Measurements from ENCODE around the gene PARD6B. TPM values are rescaled to one million over a fixed set of nuclear protein-coding genes. Genes with fewer than 3 reads are reported as not detected.
"Not testable (repeated sequence)": the region's sequence is repeated elsewhere in the genome, so short reads cannot be mapped to it uniquely, and the experiment has no call there.

PARD6B gene
- polyA plus RNA-seq, 1 donor from 2014 or later = 5.9 TPM

DNA sequence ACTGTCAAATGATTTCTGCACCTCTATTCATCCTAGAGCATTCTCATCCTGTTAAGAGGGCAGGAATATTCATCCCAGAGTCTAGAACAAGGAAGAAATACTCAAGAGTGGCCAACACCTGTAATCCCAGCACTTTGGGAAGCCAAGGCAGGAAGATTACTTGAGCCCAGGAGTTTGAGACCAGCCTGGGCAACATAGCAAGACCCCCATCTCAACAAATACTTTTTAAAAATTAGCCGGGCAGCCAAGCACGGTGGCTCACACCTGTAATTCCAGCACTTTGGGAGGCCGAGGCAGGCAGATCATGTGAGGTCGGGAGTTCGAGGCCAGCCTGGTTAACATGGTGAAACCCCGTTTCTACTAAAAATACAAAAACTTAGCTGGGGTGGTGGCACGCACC lies 33.1 kb upstream of the PARD6B start:
- H3K36me3 ChIP-seq (ENCODE audit: insufficient read depth, low read length); H2AFZ ChIP-seq (ENCODE audit: low read depth, low read length): not testable (repeated sequence)

GRCh38 chr20:50699688-50700087 lies 31.7 kb upstream of the PARD6B start:
- H3K36me3 ChIP-seq (ENCODE audit: insufficient read depth, low read length) = no peaks in the 10 kb centered on the region
- H3K4me3 ChIP-seq (ENCODE audit: low read length) = no peak overlapping the region
- no peak overlapping the region for H3K4me2 ChIP-seq (ENCODE audit: low read length)
- no peak overlapping the region for H3K9ac ChIP-seq (ENCODE audit: low read length)
- TF ChIP-seq RAD21 (conservative IDR thresholded peaks at IDR 0.05) (no peak), EP300 (conservative IDR thresholded peaks at IDR 0.05; ENCODE audit: poor library complexity, severe bottlenecking) (no peak), REST (IDR thresholded peaks at IDR 0.05; ENCODE audit: borderline replicate concordance) (no peak), TAF1 (IDR thresholded peaks at IDR 0.05; ENCODE audit: low read depth) (no peak), SMC3 (conservative IDR thresholded peaks at IDR 0.05; ENCODE audit: poor library complexity) (no peak), MXI1 (conservative IDR thresholded peaks at IDR 0.05; ENCODE audit: poor library complexity, severe bottlenecking) (no peak), EZH2 (IDR thresholded peaks at IDR 0.05; ENCODE audit: borderline replicate concordance, insufficient read depth, low read length, poor library complexity, severe bottlenecking) (no peak), POLR2AphosphoS5 (IDR thresholded peaks at IDR 0.05) (no peak)
- TF ChIP-seq, protein P1, sequence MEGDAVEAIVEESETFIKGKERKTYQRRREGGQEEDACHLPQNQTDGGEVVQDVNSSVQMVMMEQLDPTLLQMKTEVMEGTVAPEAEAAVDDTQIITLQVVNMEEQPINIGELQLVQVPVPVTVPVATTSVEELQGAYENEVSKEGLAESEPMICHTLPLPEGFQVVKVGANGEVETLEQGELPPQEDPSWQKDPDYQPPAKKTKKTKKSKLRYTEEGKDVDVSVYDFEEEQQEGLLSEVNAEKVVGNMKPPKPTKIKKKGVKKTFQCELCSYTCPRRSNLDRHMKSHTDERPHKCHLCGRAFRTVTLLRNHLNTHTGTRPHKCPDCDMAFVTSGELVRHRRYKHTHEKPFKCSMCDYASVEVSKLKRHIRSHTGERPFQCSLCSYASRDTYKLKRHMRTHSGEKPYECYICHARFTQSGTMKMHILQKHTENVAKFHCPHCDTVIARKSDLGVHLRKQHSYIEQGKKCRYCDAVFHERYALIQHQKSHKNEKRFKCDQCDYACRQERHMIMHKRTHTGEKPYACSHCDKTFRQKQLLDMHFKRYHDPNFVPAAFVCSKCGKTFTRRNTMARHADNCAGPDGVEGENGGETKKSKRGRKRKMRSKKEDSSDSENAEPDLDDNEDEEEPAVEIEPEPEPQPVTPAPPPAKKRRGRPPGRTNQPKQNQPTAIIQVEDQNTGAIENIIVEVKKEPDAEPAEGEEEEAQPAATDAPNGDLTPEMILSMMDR (IDR thresholded peaks at IDR 0.05; ENCODE audit: poor library complexity, severe bottlenecking) = no peak
- no peak overlapping the region for H2AFZ ChIP-seq (ENCODE audit: low read depth, low read length)
- no peak overlapping the region for H3K27ac ChIP-seq (ENCODE audit: low read length)
- no peaks in the 10 kb centered on the region for H4K20me1 ChIP-seq (ENCODE audit: insufficient read depth)
- no peaks in the 10 kb centered on the region for H3F3A ChIP-seq (ENCODE audit: insufficient read depth, low read length, poor library complexity, severe bottlenecking)
- no peaks in the 10 kb centered on the region for H3K9me3 ChIP-seq (ENCODE audit: low read length)
- H3K27me3 ChIP-seq (ENCODE audit: insufficient read depth, low read depth, low read length) = no peaks in the 10 kb centered on the region
- no peaks in the 10 kb centered on the region for H3K9me2 ChIP-seq (ENCODE audit: insufficient read depth, low read length)
- H3K79me2 ChIP-seq (replicated peaks; ENCODE audit: insufficient read depth, low read length) = no peaks in the 10 kb centered on the region

More for the DNA sequence above, 33.1 kb upstream of the PARD6B start:
- not testable (repeated sequence) for H3K27me3 ChIP-seq (ENCODE audit: insufficient read depth, low read depth, low read length); H3K4me2 ChIP-seq (ENCODE audit: low read length); H3K4me3 ChIP-seq (ENCODE audit: low read length); H3K9ac ChIP-seq (ENCODE audit: low read length); H4K20me1 ChIP-seq (ENCODE audit: insufficient read depth); H3K27ac ChIP-seq (ENCODE audit: low read length); H3K9me3 ChIP-seq (ENCODE audit: low read length); H3K79me2 ChIP-seq (replicated peaks; ENCODE audit: insufficient read depth, low read length); H3F3A ChIP-seq (ENCODE audit: insufficient read depth, low read length, poor library complexity, severe bottlenecking); H3K9me2 ChIP-seq (ENCODE audit: insufficient read depth, low read length)

Measured in neural cell (in vitro differentiated cells).